Activated CD4-positive, alpha-beta T cell treated with anti-CD3 and anti-CD28 coated beads, Interleukin-2, Interleukin-4, amounts not matched to agents 100 ng/mL and 50 ng/mL, durations not matched to agents 16 hours and 8 hours (primary cell): ENCODE measurements around the gene ATP2B2.

Source experiments
- DNase-seq: peaks from one replicate; pipeline ENCODE4 v3.0.0-alpha.2; 2020; ENCODE audit warnings: low spot score

ATP2B2 gene

DNA sequence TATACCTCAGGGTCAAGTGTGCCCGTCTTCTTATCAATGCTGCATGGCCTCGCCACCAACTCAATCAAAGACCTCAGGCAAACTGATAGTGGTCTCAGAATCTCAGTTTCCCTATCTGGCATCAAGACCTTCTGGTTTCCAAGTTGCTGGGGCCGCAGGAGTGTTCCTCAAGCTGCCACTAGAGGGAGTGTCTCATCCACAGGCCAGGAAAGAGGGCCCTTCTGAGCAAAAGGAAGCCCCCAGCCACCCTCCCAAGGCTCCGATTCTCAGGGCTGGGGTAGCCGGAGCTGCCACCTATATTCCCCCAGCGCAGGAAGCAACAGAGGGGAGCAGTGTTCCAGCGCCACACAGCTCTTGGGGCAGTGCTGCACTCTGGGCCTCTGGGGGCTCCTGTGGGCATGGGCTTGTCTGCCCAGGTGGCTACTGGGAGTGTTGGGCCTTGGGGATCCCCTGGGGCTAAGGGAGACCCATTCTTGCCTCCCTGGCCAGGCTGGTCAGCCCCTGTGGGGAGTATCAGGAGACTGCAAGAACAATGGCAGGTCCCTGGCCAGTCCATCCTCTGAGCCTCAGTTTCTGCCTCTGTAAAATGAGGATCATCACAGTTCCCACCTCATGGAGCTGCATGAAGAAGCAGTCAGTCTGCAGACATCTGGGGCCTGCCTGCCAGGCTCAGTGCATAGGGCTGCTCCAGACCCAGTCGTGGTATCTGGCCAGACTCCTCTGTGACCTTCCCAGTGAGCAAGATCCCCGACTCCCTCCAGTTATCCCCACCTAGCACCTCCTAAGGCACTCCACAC lies 161.0 kb downstream of the ATP2B2 start:
- DNase-seq = peak; percentile 60

DNA sequence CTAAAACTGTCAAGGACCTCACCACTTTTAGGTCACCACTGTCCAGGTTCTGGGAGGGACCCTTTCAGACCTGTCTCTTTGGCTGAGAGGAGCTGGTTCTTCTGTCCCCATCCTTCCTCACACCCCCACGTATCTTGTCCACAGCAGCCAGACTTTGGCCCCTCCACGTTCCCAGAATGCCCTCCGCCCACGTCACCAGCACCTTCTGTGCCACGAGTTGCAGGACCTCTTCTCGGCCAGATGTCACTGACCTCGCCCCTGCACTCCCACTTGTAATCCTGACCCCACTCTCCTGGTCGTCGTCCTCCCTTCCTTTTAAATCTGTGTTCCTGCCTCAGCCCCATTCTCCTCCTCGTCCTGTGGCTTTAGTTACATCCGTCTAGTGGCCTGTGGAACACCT lies 161.9 kb downstream of the ATP2B2 start:
- no peak for DNase-seq

DNA sequence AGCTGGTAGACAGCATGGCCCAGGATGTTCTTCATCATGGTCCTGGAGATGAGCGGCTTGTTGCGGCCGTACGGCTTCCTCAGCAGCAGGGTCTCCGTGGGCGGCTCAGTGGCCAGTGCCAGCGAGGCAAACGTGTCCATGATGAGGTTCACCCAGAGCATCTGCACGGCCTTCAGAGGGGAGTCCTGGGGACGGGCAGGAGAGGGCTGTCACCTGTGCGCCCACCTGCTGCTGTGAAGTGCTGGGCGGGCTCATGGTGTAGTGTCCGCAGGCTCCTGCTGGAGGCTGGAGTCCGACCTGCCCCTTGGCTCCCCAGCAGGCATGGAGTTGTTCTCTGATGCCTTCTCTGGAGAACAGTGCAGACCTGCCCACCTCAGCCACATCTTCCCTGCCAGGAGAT lies 162.6 kb downstream of the ATP2B2 start:
- no peak for DNase-seq

DNA sequence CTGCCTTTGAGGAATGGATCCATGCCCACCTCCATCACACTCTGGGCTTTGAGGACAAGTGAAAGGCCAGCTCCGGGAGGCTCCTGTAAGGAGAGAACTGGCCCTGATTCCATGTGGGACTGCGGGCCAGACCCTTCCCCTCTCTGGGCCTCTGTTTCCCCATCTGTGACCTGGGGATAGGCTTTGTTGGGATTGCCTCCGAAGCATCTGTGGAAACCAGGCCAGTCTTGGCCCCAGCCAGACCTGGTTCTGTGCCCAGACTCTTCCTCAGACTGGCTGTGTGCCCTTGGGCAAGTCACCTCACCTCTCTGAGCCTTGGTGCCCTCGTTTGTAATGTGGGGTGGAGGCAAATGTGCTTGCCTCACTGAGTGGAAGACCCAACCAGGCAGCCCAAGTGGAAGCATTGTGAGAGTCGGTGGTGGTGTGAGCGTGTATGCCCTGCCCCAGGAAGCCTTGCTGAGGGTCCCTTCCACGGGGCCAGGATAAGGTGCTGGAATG lies 163.4 kb downstream of the ATP2B2 start:
- no peak for DNase-seq

DNA sequence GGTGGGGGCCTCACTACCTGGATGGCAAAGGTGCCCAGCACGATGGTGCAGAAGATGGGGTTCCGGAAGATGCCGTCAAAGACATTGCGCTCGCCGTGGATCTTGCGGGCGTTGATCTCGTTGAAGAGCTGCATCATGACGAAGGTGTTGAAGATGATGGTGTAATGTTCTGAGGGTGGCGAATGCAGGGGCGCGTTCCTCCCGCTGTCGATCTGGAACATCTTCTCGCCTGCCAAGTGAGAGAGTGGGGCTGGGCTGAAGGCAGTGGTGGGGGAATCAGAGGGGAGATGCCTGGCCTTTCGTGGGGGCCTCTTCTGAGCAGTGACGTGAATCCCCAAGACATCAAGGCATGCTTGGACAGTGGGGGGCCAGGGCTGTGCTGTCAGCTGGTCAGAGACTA lies 164.9 kb downstream of the ATP2B2 start:
- DNase-seq = no peak

DNA sequence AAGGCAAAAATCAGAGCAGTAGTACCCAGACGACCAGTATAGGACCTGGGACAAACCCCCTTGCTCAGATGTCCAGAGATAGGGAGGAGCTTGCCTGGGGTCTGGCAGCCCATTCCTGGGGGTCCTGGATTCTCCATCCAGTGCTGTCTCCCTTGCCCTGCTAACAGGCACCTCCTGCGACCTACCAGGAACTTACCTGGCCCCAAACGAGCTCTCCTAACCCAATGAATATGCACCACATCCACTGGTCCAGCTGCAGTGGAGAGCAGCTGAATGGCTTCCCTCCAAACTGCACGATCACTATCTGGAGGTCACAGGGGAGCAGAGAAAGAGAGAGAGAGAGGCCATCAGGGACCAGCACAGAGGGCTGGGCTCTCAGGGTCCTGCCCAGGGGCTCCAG lies 165.3 kb downstream of the ATP2B2 start:
- DNase-seq = no peak

DNA sequence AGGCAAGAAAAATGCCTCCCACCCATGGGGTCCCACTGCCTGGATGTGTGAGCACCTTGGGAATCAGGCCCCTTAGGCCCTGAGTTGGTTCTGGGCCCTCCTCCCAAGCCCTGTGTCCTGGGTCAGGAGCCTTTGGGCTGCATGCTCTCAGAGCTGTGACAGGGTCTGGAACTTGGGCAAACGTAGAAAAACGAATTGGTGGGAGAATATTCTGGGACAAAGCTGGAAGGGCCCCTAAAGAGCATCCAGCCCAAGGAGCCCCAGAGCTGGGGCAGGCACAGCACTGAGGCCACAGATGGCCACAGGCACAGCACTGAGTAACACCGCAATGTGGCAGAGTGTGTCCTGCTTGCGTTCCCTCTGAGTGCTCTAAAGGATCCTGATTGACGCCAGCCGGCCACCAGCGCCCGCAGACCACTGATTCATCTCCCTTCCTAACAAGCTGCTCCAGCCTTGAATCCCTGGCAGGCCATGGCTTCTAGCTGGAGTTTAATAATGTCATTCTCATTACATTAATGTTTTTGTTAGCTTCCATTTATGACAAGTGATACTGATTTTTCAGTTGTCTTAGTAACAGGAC lies 165.9 kb downstream of the ATP2B2 start:
- DNase-seq = no peak

DNA sequence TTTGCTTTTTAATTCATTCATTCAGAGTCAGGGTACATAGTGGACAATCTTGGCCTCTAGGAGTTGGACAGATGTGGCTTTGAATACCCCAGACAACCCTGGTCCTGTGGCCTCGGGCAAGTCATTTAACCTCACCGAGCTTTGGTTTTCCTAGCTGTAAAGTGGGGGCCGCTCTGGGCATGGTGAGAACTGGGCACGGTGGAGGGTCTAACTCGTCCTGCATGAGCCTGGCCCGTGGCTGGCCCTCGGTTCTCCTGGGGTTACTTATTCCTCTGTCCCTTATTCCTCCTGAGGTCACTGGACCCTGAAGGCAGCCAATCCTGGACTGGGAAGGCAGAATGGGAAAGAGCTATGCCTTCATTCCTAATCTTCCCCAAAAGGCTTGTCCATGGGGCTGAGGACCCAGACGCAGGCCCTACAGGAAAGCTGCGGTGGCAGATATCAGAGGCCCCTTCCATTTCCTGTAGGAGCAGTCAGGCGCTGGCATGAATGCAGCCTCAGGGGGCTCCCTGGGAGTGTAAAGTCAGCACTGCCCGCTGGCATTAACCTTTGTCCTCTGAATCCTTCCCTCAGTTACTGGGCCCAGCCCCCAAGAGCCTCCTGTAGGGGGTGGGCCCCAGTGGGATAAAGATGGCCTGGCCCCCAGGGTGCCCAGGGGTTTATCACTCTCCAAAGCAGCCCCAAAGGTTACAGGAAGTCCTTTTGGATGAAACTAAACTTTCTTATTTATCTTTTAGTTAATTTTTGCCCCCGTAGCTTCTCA lies 166.6 kb downstream of the ATP2B2 start:
- DNase-seq = no peak

DNA sequence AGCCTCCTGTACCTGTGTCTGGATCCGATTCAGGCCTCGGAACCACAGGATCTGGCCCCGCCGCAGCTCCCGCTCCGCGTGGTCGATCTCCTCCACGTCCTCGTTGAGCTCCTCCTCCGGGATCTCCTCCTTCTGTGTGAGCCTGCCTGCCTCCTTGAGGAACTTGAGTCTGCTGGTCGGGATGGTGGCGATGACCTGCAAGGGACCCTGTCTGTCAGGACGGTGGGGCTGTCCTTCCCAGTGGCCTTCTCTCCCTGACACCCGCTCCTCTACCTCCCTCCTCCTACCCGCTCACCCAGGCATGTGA lies 167.3 kb downstream of the ATP2B2 start:
- no peak for DNase-seq

DNA sequence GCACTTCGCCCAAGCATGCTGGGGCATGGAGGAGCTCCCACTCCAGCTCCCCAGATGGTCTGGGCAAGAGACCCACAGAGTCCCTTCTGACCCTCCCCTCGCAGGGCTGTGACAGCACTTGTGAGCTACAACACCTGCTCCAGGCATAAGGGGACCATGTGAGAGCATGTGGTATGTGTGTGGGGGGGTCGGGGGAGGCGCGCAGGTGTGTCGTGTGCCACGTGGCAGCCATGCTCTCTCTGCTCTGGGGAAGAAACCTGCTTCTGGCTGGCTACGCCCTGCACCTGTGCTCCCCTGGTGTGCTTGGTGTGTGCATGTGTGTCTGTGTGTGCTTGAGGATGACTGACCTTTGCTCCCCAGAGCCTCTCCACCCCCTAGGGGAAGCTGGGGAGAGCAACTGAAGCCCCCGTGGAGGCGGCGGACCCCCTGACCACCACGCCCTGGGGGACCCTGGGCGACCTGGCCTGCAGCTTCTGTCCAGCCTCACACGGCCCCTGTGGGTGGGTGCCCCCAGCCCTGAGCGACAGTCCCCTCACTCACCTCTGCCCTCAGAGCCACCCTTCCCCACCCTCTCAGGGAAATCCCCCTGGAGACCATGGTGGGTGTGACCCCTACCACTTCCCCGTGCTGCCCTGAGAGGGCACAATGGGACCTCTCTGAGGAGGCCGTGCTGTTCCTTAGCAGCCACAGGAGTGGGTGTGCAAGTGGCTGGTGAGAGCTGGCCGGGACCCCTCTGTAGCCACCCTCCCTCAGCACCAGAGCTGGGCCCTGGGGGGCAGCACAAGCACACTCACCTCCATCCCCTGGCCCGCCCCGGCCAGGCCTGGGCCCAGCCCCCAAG lies 167.8 kb downstream of the ATP2B2 start:
- DNase-seq = no peak

DNA sequence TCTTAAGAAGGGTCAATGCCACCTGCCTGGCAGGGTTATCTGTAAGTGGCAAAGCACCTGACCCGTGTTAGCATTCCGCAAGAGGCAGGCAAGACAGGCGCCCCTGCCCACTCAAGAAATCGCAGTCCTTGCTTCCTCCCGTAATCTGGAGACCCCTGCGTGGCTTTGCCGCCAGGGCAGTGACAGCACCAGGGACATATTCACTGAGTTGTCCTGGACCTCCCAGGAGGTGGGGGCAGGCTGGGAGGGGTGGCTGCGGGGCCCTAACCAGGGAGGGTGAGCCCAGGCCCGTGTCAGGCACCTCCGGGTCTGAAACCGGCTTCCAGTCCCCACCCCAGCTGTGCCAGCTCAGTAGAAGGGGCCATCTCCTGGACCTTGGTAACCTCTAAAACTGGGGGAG lies 168.6 kb downstream of the ATP2B2 start:
- no peak for DNase-seq

DNA sequence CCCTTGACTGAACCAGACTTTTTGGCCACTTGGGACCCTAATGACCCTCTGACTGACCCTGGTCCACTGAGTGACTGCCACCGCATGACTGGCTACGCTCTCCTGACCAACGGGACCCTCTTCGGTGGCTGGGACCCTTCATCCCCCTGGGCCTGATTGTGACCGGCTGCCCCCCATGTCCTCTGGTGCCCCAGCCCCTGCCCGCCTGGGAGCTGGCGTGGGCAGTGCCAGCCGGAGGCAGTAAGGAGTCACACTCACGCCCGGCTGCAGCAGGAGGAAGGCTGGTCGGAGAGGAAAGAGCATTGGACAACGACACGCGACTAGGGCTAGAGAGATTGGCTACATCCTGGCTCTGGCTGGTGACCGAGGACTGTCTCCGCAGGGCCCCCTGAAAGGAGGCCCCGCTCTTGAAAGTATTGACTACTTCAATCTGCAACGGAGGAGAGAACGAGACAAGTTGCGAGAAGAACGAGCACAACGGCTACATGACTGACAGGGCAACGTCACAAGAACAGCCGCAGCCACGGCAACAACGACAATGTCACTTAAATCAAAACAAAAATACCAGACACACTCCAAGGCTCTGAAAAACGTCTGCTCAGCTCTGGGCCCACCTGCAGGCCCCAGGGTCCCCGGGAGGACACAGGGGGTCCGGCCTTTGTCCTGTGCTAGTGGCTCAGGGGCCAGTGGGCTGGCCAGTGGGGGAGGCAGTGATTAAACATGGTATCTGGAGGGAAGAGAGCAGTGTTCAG lies 169.3 kb downstream of the ATP2B2 start:
- no peak for DNase-seq

DNA sequence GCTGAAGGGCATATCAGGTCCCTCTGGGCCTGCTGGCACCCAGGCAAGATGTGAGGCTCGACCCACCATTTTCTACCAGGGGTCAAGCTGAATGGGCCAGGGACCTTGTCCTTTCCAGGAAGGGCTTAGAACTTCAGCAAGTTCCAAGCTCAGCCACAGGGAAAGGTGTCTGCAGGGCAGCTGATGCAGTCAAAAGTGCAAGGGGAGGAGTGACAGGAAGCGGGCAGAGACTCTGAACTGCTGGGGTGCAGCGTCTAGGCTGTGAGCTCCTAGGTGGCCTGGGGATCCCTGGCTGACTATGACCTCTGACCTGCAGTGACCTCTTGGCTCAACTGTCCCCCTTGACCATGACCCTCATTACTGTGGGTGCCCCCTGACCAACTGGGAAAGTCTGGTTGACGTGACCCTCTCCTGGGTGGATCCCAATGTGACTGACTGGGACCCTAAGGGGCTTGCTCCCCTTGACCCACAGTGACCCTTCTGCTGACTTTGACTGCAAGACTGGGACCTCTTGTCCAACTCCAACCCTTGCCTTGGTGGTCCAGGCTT lies 170.1 kb downstream of the ATP2B2 start:
- no peak for DNase-seq

DNA sequence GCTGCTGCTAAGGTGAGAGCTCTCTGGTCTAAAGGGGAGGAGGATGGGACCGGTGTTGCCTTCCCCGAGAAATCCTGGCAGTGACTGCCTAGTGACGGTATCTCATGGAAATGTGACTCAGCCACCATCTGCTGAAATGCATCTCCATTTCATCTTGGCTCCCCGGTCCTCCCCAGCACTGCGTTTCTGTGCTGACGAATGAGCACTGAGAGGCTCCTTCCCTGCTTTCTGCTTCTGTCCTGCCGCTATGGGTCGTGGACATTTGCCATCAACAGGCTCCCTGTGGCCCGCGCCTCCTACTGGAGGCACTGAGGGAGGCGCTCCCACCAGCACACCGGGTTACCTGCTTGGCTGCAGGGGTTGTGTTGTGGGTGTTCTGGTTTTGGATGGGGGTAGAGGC lies 170.9 kb downstream of the ATP2B2 start:
- DNase-seq = no peak

DNA sequence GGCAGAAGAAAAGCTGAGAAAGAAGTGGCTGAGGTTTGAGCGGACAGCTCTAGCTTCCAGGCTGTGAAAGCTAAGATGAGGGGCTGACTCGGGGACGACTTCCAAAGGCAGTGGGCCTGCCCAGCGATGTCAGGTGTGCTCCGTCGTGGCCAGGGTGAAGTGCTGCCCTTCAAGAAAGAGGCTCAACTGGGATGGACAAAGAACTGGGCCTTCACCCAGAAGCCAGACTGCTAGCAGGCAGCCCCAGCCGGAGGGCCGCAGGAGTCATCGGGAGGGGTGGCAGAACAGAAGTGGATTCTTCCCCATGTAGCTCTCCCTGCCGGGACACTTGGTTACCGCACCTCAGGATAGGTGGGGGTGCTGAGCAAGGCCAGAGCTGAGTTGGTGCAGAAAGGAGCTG lies 171.3 kb downstream of the ATP2B2 start:
- DNase-seq = no peak

DNA sequence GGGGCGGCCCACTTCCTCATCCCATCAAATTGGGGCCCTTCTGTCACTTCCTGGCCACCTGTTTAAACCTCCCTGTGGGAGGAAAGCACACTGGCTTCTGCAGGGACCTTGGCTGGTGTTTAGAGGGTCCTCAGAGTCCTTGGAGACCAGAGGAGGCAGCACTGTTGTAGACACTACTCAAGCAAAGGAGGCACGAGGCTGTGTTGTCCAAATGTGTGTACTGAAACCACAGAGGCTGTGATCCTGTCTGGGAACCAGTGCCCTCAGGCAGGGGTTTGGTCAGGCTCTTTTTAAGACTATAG lies 172.1 kb downstream of the ATP2B2 start:
- no peak for DNase-seq

DNA sequence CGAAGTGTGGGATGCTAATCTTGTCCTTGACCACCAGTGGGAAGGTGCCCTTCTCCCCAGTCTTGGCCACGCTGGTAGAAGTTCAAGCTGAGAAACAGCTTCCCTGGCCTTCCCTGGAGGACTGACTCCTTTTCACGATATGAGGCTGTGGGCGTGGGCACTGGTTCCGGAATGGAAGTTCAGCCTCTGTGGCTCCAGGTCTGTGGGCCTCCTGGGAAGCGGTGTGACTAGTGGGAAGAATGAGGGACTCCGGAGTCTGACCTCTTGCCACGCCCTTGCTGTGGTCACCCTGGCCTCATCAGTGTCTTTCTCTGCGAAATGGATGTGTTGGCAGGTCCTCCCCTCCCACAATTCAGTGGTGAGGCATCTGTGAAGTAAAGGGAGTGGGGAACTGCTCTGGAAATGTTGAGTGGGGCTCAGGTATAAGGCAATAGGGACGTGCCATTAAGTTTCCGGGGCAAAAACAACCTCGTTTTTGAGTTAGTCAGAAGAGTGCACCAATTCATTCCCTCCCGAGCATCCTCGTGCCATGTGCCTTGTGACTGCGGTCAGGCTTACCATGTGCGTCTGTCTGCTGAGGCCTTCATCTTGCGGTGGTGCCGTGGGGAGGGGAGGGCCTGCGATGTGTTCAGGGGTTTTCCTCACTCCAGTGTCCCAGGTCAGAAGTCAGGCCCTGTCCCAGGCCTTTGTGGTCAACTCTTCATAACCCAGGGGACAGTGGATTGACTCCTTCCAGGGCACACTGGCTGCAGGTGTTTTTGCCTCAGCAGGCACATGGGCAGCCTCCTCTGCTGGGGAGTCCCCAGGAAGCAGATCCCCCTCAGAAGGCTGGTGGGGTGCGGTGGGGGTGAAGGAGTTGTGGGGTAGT lies 172.7 kb downstream of the ATP2B2 start:
- DNase-seq = no peak

DNA sequence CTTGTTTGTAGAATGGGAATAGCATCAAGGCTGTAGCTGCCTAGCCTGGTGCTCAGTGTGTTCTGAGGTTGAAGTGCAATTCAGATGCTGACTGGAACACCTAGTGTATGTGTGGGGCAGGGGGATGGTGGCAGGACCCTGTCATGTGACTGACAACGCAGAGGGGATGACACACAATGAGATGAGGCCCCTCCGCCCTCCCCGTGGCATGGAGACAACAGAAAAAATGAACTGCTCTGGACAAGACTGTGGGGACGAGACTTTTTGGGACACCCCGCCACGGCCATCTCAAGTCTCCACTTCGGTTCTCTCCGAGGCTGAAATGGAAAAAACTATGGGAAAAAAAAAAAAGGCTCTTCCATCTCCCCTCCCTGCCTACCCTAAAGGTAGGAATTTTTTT lies 174.1 kb downstream of the ATP2B2 start:
- no peak for DNase-seq

DNA sequence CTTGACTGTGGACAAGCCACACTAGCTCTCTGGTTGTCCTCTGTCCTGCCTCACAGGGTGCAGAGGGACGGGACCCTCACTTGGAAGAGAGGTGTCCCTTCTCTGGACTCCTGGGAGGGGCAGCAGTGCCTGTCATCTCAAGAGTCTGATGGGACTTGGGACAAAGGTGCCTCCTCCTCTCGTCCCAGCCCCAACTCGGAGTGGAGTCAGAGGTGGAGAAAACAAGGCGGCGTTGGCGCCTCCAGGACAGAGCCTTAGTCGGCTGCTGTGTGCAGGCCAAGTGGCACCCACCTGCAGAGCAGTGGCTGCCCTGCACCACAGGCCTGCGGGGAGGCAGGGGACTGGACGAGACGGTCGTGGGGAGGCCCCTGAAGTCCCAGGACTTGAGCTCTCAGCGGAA lies 175.1 kb downstream of the ATP2B2 start:
- DNase-seq = no peak

DNA sequence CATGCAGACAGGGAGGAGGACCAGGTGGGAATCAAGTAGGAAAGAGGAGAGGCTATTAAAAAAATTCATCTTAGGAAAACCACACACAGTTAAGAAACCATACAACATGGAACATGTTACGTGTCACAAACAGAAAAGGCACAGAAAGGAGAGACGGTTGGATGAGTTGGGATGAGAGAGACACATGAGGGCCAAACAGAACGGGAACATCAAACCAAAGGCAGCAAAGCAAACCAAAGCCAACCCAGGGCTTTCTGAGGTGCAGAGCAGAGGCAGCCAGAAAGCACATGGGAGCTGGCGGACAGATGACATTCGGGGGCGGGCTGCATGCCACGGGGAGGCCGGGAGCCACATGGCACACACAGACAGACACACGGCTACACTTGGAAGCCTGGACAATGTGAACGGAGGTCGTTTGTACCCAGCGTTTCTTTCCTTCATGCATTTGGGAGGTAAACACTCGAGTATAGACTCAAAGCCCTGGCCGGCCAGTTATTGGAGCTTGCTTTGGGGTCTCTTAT lies 175.8 kb downstream of the ATP2B2 start:
- DNase-seq = no peak
